Stimulated activated naive CD8-positive, alpha-beta T cell treated with anti-CD3 and anti-CD28 coated beads, Interleukin-15, amount 100 ng/mL, for 72 hours (primary cell): ENCODE results near the gene PDXP.
"Not testable (repeated sequence)": the region's sequence is repeated elsewhere in the genome, so short reads cannot be mapped to it uniquely, and the experiment has no call there.

Source experiments
- ATAC-seq: fragments of 150-1000 bp; cut with Tn5 transposase; 2 replicates; pipeline ENCODE4 v1.10.0; 2021; ENCODE audit warnings: mild to moderate bottlenecking, moderate library complexity
- DNase-seq, 2 donors: peaks; one replicate each; pipeline ENCODE4 v3.0.0; 2021 to 2022
- H3K27ac Mint-ChIP-seq, 2 donors: one replicate each; pipeline ENCODE4 v1.8.0; 2022; ENCODE audit warnings: mild to moderate bottlenecking in 2 of 2, mixed read lengths in 2 of 2, moderate library complexity in 2 of 2
- H3K27me3 Mint-ChIP-seq: one replicate; pipeline ENCODE4 v1.8.0; 2022; ENCODE audit warnings: mixed read lengths
- H3K4me1 Mint-ChIP-seq: one replicate; pipeline ENCODE4 v1.8.0; 2022; ENCODE audit warnings: mild to moderate bottlenecking, mixed read lengths
- H3K4me3 Mint-ChIP-seq, 2 donors: one replicate each; pipeline ENCODE4 v1.8.0; 2022; ENCODE audit warnings: mild to moderate bottlenecking in 2 of 2, mixed read lengths in 2 of 2, moderate library complexity in 1 of 2
- H3K9me3 Mint-ChIP-seq, 2 donors: one replicate each; pipeline ENCODE4 v1.8.0; 2022; ENCODE audit warnings: mixed read lengths in 2 of 2

The PDXP gene

DNA sequence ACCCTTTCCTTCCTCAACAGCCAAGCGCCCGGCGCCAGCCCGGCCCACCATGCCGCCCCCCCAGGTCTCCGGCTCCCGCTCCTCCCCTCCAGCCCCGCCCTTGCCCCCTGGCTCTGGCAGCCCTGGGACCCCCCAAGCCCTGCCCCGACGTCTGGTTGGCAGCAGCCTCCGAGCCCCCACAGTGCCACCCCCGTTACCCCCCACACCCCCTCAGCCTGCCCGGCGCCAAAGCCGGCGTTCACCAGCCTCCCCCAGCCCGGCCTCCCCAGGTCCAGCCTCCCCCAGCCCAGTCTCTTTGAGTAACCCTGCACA is 3.3 kb upstream of the PDXP start:
- Mint-ChIP-seq H3K4me1 (peaks cover 28% of the 10 kb centered on the region), H3K4me3 (no peak overlapping the region), H3K27ac (no peak overlapping the region), H3K27me3 (no peaks in the 10 kb centered on the region), H3K9me3 (no peaks in the 10 kb centered on the region)
- DNase-seq (no peak), ATAC-seq (no peak)

DNA sequence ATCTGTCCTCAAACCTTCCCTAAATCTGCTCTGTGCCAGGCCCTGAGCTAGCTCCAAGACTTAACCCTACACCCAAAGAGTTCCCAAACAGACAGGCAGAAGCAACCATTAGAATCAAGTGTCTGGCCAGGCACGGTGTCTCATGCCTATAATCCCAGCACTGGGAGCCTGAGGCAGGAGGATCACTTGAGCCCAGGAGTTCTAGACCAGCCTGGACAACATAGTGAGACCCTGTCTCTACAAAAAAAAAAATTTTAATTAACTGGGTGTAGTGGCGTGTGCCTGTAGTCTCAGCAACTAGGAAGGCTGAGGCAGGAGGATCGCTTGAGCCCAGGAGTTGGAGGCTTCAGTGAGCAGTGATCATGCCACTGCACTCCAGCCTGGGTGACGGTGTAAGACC is 1.9 kb upstream of the PDXP start:
- DNase-seq, H3K9me3 Mint-ChIP-seq, ATAC-seq, H3K4me3 Mint-ChIP-seq, H3K27me3 Mint-ChIP-seq, H3K27ac Mint-ChIP-seq: not testable (repeated sequence)
- peaks cover 42% of the 10 kb centered on the region for H3K4me1 Mint-ChIP-seq

DNA sequence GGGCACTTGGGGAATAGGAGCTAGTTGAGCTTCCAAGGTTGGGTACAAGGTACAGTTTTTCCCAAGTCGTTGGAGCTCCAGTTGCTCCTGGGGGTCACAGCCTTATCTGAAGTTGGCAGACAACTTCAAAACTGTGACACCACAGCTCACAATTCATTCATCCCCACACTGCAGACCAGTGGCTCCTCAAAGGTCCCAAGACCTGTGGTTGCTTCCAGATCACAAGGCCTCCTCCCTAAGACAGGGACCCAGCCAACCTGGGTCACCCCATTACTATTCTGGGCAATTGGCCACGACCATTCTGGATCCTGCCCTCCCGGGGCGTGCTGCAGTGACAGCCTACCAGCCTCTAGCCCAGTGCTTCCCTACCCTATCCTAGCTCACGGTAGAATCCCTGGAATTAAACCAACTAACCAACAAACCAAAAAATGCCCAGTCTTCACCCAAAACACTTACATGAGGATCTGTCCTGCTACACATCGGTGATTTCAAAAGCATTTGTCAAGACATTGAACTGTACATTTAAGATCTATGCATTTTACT is 862 bp upstream of the PDXP start:
- DNase-seq (no peak), ATAC-seq (no peak)
- Mint-ChIP-seq H3K4me1 (peaks cover 51% of the 10 kb centered on the region), H3K4me3 (peak overlapping the region; percentile 86 to 90), H3K27me3 (no peaks in the 10 kb centered on the region), H3K9me3 (no peaks in the 10 kb centered on the region), H3K27ac (peak overlapping the region; percentile 1 to 74)

DNA sequence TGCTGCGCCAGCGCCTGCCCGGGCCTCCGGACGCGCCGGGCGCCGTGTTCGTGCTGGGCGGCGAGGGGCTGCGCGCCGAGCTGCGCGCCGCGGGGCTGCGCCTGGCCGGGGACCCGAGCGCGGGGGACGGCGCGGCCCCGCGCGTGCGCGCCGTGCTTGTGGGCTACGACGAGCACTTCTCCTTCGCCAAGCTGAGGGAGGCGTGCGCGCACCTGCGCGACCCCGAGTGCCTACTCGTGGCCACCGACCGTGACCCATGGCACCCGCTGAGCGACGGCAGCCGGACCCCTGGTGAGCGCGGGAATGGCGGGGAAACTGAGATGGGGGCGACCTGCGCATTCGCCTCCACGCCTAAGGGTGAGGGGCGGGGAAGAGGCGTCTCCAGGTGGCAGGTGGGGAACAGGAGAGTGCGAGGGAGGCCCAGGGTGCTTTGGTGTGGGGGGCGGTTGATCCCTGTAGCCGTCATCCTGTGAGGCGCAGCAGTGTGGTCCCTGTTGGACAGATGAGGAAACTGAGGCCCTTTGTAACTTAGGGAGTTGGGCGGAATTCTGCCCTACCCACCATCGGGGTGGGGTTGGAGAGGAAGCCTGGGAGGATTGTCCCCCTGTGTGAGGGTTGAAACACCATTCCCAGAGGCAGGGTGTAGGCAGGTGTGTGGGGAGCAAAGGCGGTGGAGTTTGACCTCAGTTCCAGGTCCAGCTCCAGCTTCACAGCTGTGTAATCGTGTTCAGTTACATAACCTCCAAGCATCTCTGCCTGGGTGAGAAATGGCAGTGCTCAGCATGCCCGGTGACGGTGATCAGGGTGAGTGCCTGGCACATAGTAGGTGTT is 758 bp downstream of the PDXP start:
- Mint-ChIP-seq H3K4me3 (peak overlapping the region; percentile 90 to 91), H3K27ac (peak overlapping the region; percentile 57 to 90), H3K4me1 (peaks cover 51% of the 10 kb centered on the region), H3K27me3 (no peaks in the 10 kb centered on the region), H3K9me3 (no peaks in the 10 kb centered on the region)
- ATAC-seq (no peak), DNase-seq (peak in 1 of 2 donors; percentile 31)

DNA sequence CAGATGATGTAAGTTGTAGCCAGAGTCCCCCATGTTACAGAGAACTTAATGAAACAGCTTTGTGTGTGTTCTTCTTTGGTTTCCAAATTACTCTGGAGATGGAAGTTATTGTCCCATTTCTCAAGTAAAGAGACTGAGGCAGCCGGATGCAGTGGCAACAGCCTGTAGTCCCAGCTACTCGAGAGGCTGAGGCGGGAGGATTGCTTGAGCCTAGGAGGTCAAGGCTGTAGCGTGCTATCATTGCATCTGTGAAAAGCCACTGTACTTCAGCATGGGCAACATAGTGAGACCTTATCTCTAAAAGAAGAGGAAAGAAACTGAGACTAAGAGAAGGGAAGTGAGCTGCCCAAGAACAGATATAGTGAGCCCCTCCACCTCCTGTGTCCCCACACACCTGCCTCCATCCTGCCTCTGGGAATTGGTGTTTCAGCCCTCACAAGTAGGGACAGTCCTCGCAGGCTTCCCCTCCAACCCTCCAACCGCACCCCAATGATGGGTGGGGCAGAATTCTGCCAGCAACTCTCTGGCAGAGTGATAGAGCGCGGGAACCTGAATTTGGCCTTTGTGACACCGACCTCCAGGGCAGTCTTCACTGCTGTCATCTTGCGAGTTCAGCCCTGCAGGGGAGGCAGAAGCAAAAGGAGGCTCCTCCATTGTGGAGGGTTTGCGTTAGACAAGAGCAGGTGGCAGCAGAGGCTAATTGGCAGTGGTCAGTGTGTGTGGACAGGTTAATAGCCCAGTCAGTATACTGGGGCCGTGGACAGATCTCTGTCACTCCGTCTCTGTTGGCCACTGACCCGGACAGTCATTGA is 1.6 kb downstream of the PDXP start:
- Mint-ChIP-seq H3K4me1 (peaks cover 51% of the 10 kb centered on the region), H3K4me3 (peak overlapping the region; percentile 90 to 91), H3K27ac (peak overlapping the region; percentile 17 to 44), H3K27me3 (no peaks in the 10 kb centered on the region), H3K9me3 (no peaks in the 10 kb centered on the region)
- DNase-seq (no peak), ATAC-seq (no peak)

DNA sequence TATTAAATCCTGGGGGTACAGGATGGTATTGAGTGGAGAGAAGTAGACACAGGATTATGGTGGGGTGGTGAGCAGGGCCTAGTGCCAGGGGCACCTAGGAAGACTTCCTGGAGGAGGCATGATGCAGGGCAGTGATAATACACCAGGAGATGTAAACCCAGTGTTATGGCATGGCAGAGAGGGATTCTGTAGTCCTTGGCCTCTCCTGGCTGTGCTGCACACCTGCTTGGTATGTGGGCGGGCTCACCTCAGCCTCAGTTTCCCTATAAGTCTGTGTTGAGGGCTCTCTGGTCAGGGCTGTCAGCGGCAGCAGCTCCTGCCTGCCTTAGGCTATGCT is 2.2 kb downstream of the PDXP start:
- Mint-ChIP-seq H3K4me3 (peak overlapping the region; percentile 90 to 91), H3K9me3 (no peaks in the 10 kb centered on the region), H3K27me3 (no peaks in the 10 kb centered on the region), H3K27ac (peak overlapping the region in 1 of 2 donors; percentile 17), H3K4me1 (peaks cover 51% of the 10 kb centered on the region)
- ATAC-seq (no peak), DNase-seq (no peak)

DNA sequence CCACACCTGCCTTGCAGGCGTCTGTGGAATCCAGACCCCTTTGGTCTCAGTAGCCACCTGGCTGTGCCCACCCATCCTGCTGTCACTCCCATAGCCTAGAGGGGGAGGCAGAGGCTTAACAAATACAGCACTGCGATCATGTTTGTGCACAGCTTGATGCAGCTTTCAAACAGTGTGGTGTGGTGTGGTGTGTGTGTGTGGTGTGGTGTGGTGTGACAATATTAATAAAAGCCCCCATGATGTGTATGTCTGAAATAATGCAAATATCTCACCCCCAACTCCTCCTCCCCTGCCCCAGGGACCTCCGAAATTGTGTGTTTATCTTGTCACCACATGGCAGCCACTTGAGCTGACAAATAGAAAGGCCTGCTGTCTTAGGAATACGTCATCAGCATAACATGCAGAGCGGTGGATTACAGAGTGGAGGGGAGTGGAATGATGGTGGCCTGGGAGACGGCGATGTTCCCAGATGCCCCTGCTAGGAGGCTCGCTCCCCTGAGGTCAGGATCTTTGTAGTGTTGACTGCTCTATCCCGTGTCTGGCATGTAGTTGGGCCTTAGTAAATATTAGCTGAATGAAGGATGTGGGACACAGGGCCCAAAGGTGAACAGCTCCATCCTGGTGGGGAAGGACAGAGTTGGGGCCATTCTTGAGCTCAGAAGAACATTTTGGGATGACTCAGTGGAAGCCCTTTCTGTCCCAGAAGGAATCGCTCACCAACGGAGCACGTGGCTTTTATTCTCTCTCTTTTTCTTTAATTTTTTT is 2.8 kb downstream of the PDXP start:
- H3K9me3 Mint-ChIP-seq: no peaks in the 10 kb centered on the region
- no peak for ATAC-seq

DNA sequence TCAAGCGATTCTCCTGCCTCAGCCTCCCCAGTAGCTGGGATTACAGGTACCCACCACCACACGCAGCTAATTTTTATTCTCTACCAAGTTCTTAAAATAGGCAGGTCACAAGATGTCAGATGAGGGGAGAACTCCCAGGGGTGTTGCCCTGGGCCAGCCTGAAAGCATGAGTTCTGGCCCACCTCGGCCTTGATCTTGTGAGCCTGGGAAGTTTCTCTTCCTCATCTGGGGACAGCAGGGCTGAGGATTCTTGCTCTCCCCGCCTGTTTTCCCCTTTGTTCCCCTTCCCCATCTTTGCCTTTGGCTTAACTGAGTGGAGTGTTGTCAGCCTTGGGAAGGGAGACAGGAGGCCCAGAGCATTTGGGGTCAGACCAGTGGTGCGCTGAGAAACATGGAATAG is 3.5 kb downstream of the PDXP start:
- DNase-seq: no peak
- Mint-ChIP-seq H3K27ac (peak overlapping the region in 1 of 2 donors; percentile 54), H3K4me3 (no peak overlapping the region), H3K9me3 (no peaks in the 10 kb centered on the region), H3K27me3 (no peaks in the 10 kb centered on the region), H3K4me1 (peaks cover 56% of the 10 kb centered on the region)
- ATAC-seq: no peak

More for the DNA sequence above, 2.8 kb downstream of the PDXP start:
- peak in 1 of 2 donors; percentile 35 for DNase-seq
- Mint-ChIP-seq H3K4me3 (peak overlapping the region in 1 of 2 donors; percentile 91), H3K27me3 (no peaks in the 10 kb centered on the region), H3K27ac (peak overlapping the region in 1 of 2 donors; percentile 54), H3K4me1 (peaks cover 55% of the 10 kb centered on the region)

DNA sequence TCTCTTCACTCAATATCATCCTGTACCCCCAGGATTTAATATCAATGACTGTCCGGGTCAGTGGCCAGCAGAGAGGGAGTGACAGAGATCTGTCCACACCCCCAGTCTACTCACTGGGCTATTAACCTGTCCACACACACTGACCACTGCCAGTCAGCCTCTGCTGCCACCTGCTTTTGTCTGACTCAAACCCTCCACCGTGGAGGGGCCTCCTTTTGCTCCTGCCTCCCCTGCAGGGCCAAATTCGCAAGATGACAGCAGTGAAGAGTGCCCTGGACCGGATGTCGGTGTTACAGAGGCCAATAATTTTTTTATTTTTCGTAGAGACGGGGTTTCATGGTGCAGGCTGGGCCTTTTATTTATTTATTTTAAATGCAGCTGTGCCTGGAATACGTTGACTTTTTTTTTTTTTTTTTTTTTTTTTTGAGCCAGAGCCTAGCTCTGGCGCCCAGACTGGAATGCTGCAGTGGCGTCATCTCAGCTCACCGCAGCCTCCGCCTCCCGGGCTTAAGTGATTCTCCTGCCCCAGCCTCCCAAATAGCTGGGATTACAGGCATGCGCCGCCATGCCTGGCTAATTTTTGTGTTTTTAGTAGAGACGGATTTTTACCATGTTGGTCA is 5.1 kb downstream of the PDXP start:
- Mint-ChIP-seq H3K27me3 (no peaks in the 10 kb centered on the region), H3K4me1 (peaks cover 46% of the 10 kb centered on the region), H3K4me3 (no peak overlapping the region), H3K27ac (no peak overlapping the region), H3K9me3 (no peaks in the 10 kb centered on the region)
- DNase-seq (no peak), ATAC-seq (no peak)

DNA sequence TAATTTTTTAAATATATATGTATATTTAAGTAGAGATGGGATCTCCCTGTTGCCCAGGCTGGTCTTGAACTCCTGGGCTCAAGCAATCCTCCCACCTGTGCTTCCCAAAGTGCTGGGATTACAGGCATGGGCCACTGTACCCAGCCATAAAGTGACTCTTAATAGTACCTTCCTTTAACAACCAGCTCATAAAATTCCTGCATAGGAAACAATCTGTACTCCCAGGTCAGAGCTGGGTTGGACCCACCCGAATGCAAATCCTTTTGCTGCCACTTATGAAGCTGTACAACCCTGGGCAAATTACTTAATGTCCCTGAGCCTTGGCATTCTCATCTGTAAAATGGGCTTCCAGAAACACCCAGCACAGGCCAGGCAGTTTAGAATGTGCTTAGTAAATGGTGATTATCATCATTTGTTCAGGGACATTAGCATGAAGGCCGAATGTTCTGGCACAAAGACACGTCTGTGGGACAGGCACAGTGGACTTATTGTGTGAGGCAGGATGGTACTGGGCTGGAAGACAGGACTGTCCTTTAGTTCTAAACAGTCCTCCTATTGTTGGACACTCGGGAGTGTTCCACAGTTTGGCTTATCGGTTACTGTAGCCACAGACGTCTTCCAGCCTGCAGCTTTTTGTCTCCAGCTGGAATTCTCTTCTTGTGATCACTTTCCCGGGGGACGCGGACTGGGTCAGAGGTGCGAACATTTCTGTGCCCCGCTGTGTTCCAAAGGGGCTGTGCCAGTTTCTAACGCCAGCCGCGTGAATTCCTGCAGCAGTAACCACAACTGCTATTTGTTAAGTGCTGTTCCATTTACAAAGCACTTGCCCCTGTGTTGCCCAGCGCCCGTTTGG is 6.0 kb downstream of the PDXP start:
- no peak overlapping the region for H3K27ac Mint-ChIP-seq
- ATAC-seq (no peak), DNase-seq (no peak)
- no peak overlapping the region for H3K4me3 Mint-ChIP-seq
- no peaks in the 10 kb centered on the region for H3K9me3 Mint-ChIP-seq
- H3K27me3 Mint-ChIP-seq: no peaks in the 10 kb centered on the region
- H3K4me1 Mint-ChIP-seq: peaks cover 44% of the 10 kb centered on the region

DNA sequence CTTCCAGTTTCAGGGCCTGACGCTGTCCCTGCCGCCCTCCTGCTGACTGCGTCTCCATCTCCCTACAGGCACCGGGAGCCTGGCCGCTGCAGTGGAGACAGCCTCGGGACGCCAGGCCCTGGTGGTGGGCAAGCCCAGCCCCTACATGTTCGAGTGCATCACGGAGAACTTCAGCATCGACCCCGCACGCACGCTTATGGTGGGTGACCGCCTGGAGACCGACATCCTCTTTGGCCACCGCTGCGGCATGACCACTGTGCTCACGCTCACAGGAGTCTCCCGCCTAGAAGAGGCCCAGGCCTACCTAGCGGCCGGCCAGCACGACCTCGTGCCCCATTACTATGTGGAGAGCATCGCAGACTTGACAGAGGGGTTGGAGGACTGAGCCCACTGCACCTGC is 7.0 kb downstream of the PDXP start:
- H3K27ac Mint-ChIP-seq: no peak overlapping the region
- H3K27me3 Mint-ChIP-seq: no peaks in the 10 kb centered on the region
- no peaks in the 10 kb centered on the region for H3K9me3 Mint-ChIP-seq
- DNase-seq: no peak
- no peak overlapping the region for H3K4me3 Mint-ChIP-seq
- peaks cover 36% of the 10 kb centered on the region for H3K4me1 Mint-ChIP-seq
- no peak for ATAC-seq

DNA sequence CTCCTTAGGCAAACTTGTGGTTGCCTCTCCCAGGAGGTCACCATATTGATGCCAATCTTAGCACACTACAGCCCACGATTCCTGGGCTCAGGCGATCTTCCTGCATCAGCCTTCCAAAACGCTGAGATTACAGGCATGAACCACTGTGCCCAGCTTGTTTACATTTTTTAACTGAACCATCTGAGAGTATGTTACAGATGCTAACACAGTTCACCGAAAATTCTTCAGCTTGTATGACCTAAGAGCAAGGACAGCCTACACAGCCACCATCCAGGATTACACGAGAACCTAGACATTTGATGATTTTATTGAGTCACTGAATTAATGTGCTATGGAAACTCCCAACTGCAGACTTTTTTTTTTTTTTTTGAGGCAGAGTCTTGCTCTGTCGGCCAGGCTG is 11.1 kb downstream of the PDXP start:
- no peak for ATAC-seq
- Mint-ChIP-seq H3K4me1 (peaks cover 56% of the 10 kb centered on the region), H3K4me3 (no peak overlapping the region), H3K27me3 (no peaks in the 10 kb centered on the region), H3K27ac (no peak overlapping the region), H3K9me3 (no peaks in the 10 kb centered on the region)
- no peak for DNase-seq

DNA sequence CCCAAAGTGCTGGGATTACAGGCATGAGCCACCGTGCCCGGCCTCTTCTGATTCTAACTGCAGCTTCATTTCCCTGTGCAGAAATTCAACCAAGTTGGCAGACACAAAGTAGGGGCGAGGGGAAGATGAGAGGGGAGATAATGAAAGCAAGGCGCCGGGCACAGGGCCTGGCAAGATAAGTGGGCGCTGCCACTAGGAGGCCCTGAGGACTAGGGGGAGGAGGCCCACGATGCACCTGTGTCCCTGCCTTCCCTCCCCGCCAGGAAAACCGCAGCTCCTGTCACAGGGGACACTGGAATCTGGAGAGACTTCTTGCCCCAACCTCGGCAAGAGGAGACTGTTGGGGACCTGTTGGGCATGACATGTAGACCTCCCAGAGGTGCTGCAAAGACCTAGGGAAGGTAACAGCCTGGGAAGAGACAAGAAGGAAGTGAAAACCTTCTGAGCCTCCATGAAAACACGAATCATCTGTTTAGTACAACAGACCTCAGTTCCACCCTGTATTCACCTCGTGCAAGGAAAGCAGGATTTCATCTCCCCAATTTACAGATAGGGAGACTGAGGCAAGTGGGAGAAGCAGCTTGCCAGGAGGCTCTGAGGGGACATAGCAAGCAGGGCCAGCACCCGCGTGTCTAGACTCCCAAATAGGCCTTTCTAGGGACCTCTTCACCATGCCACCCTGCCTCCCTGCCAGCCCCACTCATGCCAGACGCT is 13.8 kb downstream of the PDXP start:
- no peak for ATAC-seq
- peak overlapping the region; percentile 55 to 68 for H3K4me3 Mint-ChIP-seq
- peaks cover 71% of the 10 kb centered on the region for H3K4me1 Mint-ChIP-seq

DNA sequence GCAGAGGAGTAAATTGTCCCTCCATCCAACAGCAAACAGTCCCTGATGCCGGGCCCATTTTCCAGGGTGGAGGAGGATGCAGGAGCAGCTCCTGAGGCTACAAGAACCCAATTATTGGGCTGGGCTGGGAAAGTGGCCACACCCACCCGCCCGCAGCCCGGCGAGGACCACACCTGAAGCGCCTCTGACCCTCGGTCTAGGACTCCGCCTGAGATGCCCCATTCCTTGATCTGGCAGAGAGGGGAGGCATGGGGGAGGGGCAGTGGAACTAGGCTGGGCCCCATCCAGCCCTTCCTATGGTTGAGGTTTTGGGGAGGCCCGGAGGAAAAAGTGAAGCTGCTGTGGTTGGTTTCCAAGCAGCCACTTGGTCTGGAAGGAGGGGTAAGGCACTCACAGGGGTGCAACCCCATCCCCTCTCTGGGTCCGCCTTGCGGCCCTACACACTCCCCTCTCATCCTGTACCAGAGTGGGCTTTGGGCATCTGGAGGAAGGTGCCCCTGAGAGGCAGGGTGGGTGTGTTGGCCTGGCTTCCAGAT is 14.5 kb downstream of the PDXP start:
- no peak for ATAC-seq
- Mint-ChIP-seq H3K4me1 (peaks cover 77% of the 10 kb centered on the region), H3K9me3 (no peaks in the 10 kb centered on the region), H3K4me3 (peak overlapping the region; percentile 55 to 68), H3K27me3 (no peaks in the 10 kb centered on the region), H3K27ac (no peak overlapping the region)
- peak in 1 of 2 donors; percentile 25 for DNase-seq

More for the DNA sequence above, 13.8 kb downstream of the PDXP start:
- Mint-ChIP-seq H3K27me3 (no peaks in the 10 kb centered on the region), H3K9me3 (no peaks in the 10 kb centered on the region), H3K27ac (no peak overlapping the region)
- DNase-seq: no peak
